A549 (cell line): ENCODE data around the gene NCEH1. TPM values are rescaled to one million over a fixed set of nuclear protein-coding genes. Genes with fewer than 3 reads are reported as not detected.

Experiments
- ATAC-seq, 2 experiments: fragments of 200-7000 bp in 1 of 2; fragments of >200 bp in 1 of 2; cut with Nextera tagmentation in 1 of 2; cut with Tn5 transposase in 1 of 2; 3 replicates each; pipeline versions ENCODE4 v1.8.0 to v1.9.1; 2018 to 2020; ENCODE audit warnings: mild to moderate bottlenecking in 1 of 2, moderate library complexity in 1 of 2
- CTCF ChIA-PET: fragments of 300-600 bp; sonication (Branson Sonifier 250); formaldehyde crosslinking; extraction: SDS; loops from one replicate; lab custom pipeline; 2021; ENCODE audit warnings: antibody characterized with exemption, inconsistent platforms; lab: Yijun Ruan, JAX
- POLR2A ChIA-PET: fragments of 350-600 bp; formaldehyde crosslinking; extraction: SDS; loops from one replicate; lab custom pipeline; 2021; ENCODE audit warnings: antibody characterized with exemption, inconsistent platforms; lab: Yijun Ruan, JAX
- DNase-seq, 2 experiments: peaks; one replicate each; pipeline versions ENCODE4 v3.0.0 to v3.0.0-alpha.2; 2011 to 2016; ENCODE audit warnings: low read depth in 1 of 2, low spot score in 1 of 2
- FAIRE-seq: peaks from 2 replicates; lab custom pipeline; 2011; peaks lifted over from hg19 to GRCh38; lab: Jason Lieb, UNC
- H3K27ac ChIP-seq, 2 experiments: fragments of >200 bp; sonication (Bioruptor Twin); formaldehyde crosslinking; 3 replicates each; pipeline ENCODE4 v1.5.1; 2016 to 2017
- H3K4me1 ChIP-seq: fragments of >200 bp; sonication (Bioruptor Twin); formaldehyde crosslinking; 3 replicates; pipeline ENCODE4 v1.6.1; 2016
- H3K4me2 ChIP-seq: fragments of >200 bp; sonication (Bioruptor Twin); formaldehyde crosslinking; 3 replicates; pipeline ENCODE4 v1.6.1; 2016
- H3K4me3 ChIP-seq: fragments of >200 bp; sonication (Bioruptor Twin); formaldehyde crosslinking; 3 replicates; pipeline ENCODE4 v1.5.1; 2016
- H3K9me3 ChIP-seq: fragments of >200 bp; sonication (Bioruptor Twin); formaldehyde crosslinking; 3 replicates; pipeline ENCODE4 v1.6.1; 2016
- CBX8 ChIP-seq: fragments of 200-600 bp; sonication (generic); IDR thresholded peaks from 2 replicates; pipeline ENCODE4 v1.6.1; 2016
- CEBPB ChIP-seq, 2 experiments: fragments of >200 bp in 1 of 2; sonication (Bioruptor Twin) in 1 of 2; formaldehyde crosslinking in 1 of 2; IDR thresholded peaks; 2 replicates each; pipeline ENCODE4 v1.6.1; 2012 to 2016
- CHD2 ChIP-seq: fragments of 150-350 bp; IDR thresholded peaks from 2 replicates; pipeline ENCODE4 v1.6.1; 2014; ENCODE audit warnings: low read length; ENCODE audit not compliant: partially characterized antibody
- EHMT2 ChIP-seq: fragments of 200-600 bp; sonication (generic); IDR thresholded peaks from 2 replicates; pipeline ENCODE4 v1.6.1; 2016; ENCODE audit warnings: antibody characterized with exemption, low read depth, mild to moderate bottlenecking, moderate library complexity
- KDM1A ChIP-seq: fragments of 200-600 bp; sonication (generic); IDR thresholded peaks from 2 replicates; pipeline ENCODE4 v1.6.1; 2016; ENCODE audit warnings: low read depth, mild to moderate bottlenecking
- KDM5A ChIP-seq: fragments of 200-600 bp; sonication (generic); IDR thresholded peaks from 2 replicates; pipeline ENCODE4 v1.6.1; 2016; ENCODE audit warnings: antibody characterized with exemption, mild to moderate bottlenecking
- MAFK ChIP-seq: fragments of 450-650 bp; IDR thresholded peaks from 2 replicates; pipeline ENCODE4 v1.6.1; 2014; ENCODE audit not compliant: partially characterized antibody
- MAZ ChIP-seq: fragments of 150-350 bp; IDR thresholded peaks from 2 replicates; pipeline ENCODE4 v1.6.1; 2014; ENCODE audit warnings: antibody characterized with exemption, low read depth, low read length, borderline replicate concordance
- NFE2L2 ChIP-seq: fragments of 150-350 bp; conservative IDR thresholded peaks from 2 replicates; pipeline ENCODE4 v1.6.1; 2014; ENCODE audit warnings: low read length
- POLR2A ChIP-seq: IDR thresholded peaks from 2 replicates; pipeline ENCODE4 v1.6.1; 2012; ENCODE audit warnings: mild to moderate bottlenecking, low read length
- SREBF2 ChIP-seq: fragments of 450-650 bp; IDR thresholded peaks from 2 replicates; pipeline ENCODE4 v1.6.1; 2014; ENCODE audit warnings: mild to moderate bottlenecking, moderate library complexity
- TP53 ChIP-seq: fragments of 250-450 bp; sonication (Bioruptor Pico); IDR thresholded peaks from 2 replicates; pipeline ENCODE4 v1.5.0; 2021; ENCODE audit warnings: mild to moderate bottlenecking, moderate library complexity
- ZFP36 ChIP-seq: fragments of 450-650 bp; IDR thresholded peaks from 2 replicates; pipeline ENCODE4 v1.6.1; 2014; ENCODE audit warnings: borderline replicate concordance; ENCODE audit not compliant: partially characterized antibody
- WGBS: methylation state at CpG from one replicate; pipeline ENCODE4 v1.1.6; 2017; ENCODE audit errors: missing lambda C conversion rate; 5-methylcytosine and 5-hydroxymethylcytosine counted together
- polyA plus RNA-seq, 4 experiments: library from polyadenylated mRNA; depleted of rRNA in 3 of 4; stranded (reverse); fragments of >200 nt; fragmentation: RNase III in 1 of 4; extraction: RNeasy Plus Mini Kit Qiagen cat#74134 plus additional on column Dnase treatment in 1 of 4; gene quantifications; 2 replicates in 3 of 4; 3 replicates in 1 of 4; pipeline ENCODE4 v1.2.3, GENCODE V29; 2011 to 2017
- small RNA-seq, 6 experiments: library from RNA; depleted of rRNA; stranded (forward); fragments of <200 nt; gene quantifications; one replicate each; pipeline ENCODE3, GENCODE V24; 2012
- TF ChIP-seq, protein P1 (sequence below): fragments of >200 bp; sonication (Bioruptor Twin); formaldehyde crosslinking; IDR thresholded peaks from 2 replicates; pipeline ENCODE4 v1.6.1; 2016

NCEH1 gene
- polyA plus RNA-seq, 2 of the 4 experiments (the other 2 are of a cell fraction), result 21.4 to 33.2 TPM

DNA sequence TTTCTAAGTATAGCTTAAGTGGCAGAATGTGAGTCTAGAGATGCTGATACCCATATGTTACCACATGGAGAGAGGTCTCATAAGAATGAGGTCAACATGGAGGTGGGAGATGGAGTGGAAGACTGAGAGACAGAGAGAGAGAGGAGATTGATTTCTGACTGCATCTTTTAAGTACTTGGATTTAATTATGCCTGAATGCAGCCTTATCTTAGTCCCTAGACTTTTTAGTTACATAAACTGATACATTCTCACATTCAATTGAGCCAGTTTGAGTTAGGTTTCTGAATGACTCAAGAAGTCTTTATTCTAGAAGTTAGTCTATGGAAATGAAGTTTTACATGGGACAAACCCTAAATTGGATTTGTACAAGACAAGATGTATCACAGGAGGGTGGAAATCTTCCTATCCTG lies 129.1 kb downstream of the NCEH1 start:
- ATAC-seq (no peak), FAIRE-seq (no peak), DNase-seq (no peak)
- CTCF ChIA-PET, result no interaction called here
- H3K27ac ChIP-seq, result no peak overlapping the region
- H3K4me1 ChIP-seq, result no peaks in the 10 kb centered on the region; the same call in 2 of the 3 replicates
- H3K4me2 ChIP-seq, result no peak overlapping the region
- POLR2A ChIA-PET, result no interaction called here
- H3K9me3 ChIP-seq, result no peaks in the 10 kb centered on the region
- no peak overlapping the region for H3K4me3 ChIP-seq
- TF ChIP-seq KDM5A (no peak), SREBF2 (no peak), ZFP36 (no peak), NFE2L2 (no peak), EHMT2 (no peak), KDM1A (no peak), MAFK (no peak), CHD2 (no peak), POLR2A (no peak), MAZ (no peak), CEBPB (IDR thresholded peaks at IDR 0.05) (no peak), TP53 (CRISPR knock-in tag) (no peak), CBX8 (no peak)

DNA sequence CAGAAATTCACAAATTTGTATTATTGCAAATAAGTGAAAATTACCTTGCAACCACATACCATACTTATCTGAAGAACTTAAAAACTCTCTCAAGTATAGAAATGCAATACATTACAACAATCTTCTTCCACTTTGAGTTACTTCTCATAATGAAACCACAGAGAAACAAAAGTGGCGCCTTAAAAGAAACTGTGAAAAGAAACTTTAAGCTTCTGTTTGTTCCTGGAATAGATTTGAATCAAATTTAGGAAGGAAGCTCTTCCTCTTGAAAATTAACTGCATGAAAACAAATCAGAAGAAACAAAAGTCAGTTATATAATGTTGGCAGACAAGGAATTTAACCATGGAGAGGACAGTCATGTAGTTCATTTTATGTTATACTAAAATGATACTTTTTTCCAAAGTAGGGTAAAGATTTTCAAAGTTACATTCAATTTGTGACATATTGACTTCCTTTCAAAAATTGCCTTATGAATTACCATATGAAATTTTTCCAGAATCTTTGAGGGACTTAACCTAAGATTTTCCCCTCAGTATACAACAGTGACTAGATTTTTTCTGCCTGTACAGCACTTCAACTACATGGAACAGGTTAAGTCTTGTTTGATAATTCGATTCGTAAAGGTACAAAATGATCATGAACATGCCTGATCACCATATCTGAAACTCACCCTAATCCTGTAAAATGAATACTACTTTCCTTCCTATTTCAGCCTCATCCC lies 130.0 kb downstream of the NCEH1 start:
- Histone ChIP-seq H3K4me1 (no peaks in the 10 kb centered on the region; the same call in 2 of the 3 replicates), H3K4me2 (no peak overlapping the region), H3K27ac (no peak overlapping the region), H3K4me3 (no peak overlapping the region), H3K9me3 (no peaks in the 10 kb centered on the region)
- ATAC-seq, result no peak
- ChIA-PET CTCF (no interaction called here), POLR2A (no interaction called here)
- 78% methylated on average over 3 of the region's 3 CpGs for WGBS
- DNase-seq, result no peak
- no peak for FAIRE-seq
- TF ChIP-seq, protein P1, sequence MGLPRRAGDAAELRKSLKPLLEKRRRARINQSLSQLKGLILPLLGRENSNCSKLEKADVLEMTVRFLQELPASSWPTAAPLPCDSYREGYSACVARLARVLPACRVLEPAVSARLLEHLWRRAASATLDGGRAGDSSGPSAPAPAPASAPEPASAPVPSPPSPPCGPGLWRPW, result no peak

Small RNA genes lying within 50 kb of the gene (small RNA-seq; reads per million reads assigned to genes)
- gene RNU6-547P, result 0 reads per million in 6 experiments

Other genes with a start within 250 kb of the NCEH1 start
- gene TNFSF10, start 187.6 kb downstream of the NCEH1 start, polyA plus RNA-seq (2011; rRNA removed), result 0.92 and 1.7 TPM in 2 replicates
- gene TNFSF10, start 187.6 kb downstream of the NCEH1 start, polyA plus RNA-seq (2017; fragmentation: RNase III; extraction: RNeasy Plus Mini Kit Qiagen cat#74134 plus additional on column Dnase treatment), result 0.05 to 0.48 TPM (median 0.46 TPM) in 3 replicates
- 132 and 187 TPM in 2 replicates for gene ECT2, start 39.7 kb upstream of the NCEH1 start, polyA plus RNA-seq (2011; rRNA removed)
- gene ECT2, start 39.7 kb upstream of the NCEH1 start, polyA plus RNA-seq (2017; fragmentation: RNase III; extraction: RNeasy Plus Mini Kit Qiagen cat#74134 plus additional on column Dnase treatment), result 92.3 to 96.5 TPM (median 93.3 TPM) in 3 replicates